Body of pancreas (tissue), 4 donors: ENCODE data around the gene TMEM213.

Source experiments
- POLR2A ChIP-seq, 3 donors: fragments of 450-650 bp; IDR thresholded peaks; one replicate each; pipeline ENCODE4 v1.6.1; 2016; ENCODE audit warnings: antibody characterized with exemption in 3 of 3, mild to moderate bottlenecking in 2 of 3
- TF ChIP-seq, protein P1 (sequence below), 7 experiments: fragments of 450-650 bp in 4 of 7; fragments of 200-600 bp in 3 of 7; sonication (generic) in 3 of 7; IDR thresholded peaks; one replicate each; pipeline ENCODE4 v1.5.1; 2016 to 2019; ENCODE audit warnings: antibody characterized with exemption in 7 of 7

DNA sequence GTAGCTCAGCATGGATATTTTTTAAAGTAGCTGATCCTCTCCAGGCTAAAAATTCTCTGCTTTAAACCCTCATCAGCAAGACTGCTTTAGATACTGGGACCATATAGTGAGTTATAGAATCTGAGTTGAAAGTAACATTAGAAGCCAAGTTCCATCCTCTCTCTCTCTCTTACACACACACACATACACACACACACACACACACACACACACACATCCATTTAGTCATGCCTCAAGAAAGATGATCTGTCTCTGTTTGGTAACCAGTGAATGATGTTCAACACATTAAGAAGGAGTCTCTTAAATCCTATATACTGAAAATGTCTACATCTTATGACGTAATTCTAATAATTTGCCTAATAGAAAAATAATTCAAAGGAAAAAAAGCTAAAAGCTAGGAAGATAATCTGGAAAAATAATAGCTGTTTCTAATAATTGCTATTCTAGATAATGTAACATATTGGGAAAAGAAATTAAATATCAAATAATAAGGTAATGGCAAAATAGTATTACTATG, 17.1 kb downstream of the TMEM213 start:
- TF ChIP-seq, protein P1, sequence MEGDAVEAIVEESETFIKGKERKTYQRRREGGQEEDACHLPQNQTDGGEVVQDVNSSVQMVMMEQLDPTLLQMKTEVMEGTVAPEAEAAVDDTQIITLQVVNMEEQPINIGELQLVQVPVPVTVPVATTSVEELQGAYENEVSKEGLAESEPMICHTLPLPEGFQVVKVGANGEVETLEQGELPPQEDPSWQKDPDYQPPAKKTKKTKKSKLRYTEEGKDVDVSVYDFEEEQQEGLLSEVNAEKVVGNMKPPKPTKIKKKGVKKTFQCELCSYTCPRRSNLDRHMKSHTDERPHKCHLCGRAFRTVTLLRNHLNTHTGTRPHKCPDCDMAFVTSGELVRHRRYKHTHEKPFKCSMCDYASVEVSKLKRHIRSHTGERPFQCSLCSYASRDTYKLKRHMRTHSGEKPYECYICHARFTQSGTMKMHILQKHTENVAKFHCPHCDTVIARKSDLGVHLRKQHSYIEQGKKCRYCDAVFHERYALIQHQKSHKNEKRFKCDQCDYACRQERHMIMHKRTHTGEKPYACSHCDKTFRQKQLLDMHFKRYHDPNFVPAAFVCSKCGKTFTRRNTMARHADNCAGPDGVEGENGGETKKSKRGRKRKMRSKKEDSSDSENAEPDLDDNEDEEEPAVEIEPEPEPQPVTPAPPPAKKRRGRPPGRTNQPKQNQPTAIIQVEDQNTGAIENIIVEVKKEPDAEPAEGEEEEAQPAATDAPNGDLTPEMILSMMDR (IDR thresholded peaks at IDR 0.05): no peak
- no peak for TF ChIP-seq POLR2A (IDR thresholded peaks at IDR 0.05)
